K562 (cell line): ENCODE measurements around the gene LRRK1.

ENCODE experiments used
- FOXP1 ChIP-seq: sonication (generic); formaldehyde crosslinking; IDR thresholded peaks from 2 replicates; pipeline ENCODE4 v1.8.0; 2022; ENCODE audit warnings: mild to moderate bottlenecking, missing genetic modification reagents
- NR2C2 ChIP-seq, 2 experiments: fragments of 200-800 bp in 1 of 2; sonication (Bioruptor generic) in 1 of 2; sonication (generic) in 1 of 2; formaldehyde crosslinking in 1 of 2; IDR thresholded peaks; 2 replicates each; pipeline versions ENCODE4 v1.6.1 to v1.8.0; 2016 to 2022; ENCODE audit warnings: mild to moderate bottlenecking in 1 of 2, missing compliant biosample characterization in 1 of 2, missing genetic modification characterization in 1 of 2, missing genetic modification reagents in 1 of 2
- SIRT6 ChIP-seq: IDR thresholded peaks from one replicate; pipeline ENCODE4 v1.6.1; 2012; ENCODE audit warnings: low read depth, mild to moderate bottlenecking, control low read depth, inconsistent platforms, low read length, moderate library complexity
- SMAD4 ChIP-seq: fragments of 250-450 bp; sonication (Bioruptor Pico); conservative IDR thresholded peaks from 2 replicates; pipeline ENCODE4 v1.8.0; 2021; ENCODE audit warnings: inconsistent platforms, mild to moderate bottlenecking, moderate library complexity
- TF ChIP-seq, protein P1 (sequence below): fragments of 450-650 bp; IDR thresholded peaks from 2 replicates; pipeline ENCODE4 v1.6.1; 2018; ENCODE audit not compliant: partially characterized antibody

DNA sequence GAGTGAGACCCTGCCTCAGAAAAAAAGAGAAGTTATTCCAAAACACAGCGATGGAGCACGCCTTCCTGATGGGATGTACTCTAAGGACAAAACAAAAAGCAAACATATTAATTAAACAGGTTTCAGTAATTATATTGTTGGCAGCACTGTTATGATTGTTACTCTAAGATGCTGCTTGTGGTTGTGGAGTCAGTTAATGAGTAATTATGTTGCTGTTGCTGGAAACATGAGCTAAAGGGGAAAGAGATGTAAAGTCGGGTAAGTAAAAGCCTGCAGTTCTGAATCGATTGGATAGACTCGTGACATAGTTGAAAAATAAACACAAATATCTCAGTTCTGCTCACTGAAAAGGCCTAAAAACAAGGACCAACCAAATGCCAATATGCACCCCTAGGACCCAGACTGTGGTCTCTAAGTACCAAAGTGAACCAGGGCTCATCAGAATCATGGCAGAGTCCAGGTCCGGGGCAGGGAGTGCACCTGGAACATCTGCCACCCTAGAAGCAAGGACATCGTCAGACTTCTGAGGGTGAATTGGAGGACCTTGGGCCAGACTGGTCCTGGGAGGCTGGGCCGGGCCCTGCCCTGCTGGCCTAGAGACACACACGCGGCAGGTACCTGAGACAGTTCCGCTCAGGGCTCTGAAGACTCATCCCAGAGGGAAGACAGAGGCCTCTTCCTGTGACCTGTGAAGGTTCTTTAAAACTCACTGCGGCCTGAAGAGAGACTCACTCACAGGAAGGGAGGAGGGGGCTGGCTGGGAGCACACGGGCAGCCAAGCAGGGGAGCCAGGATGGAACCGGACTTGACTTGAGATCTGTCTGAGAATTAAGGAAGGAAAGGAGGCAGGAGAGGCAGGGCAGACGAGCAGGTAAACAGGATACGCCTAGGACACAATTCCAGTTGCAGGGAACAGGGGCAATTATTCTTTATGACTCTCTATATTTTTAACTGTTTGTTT, 140.5 kb downstream of the LRRK1 start:
- TF ChIP-seq SMAD4 (CRISPR knock-in tag) (no peak), NR2C2 (CRISPR knock-in tag; IDR thresholded peaks at IDR 0.05) (no peak), NR2C2 (tag; IDR thresholded peaks at IDR 0.05) (no peak), SIRT6 (no peak), FOXP1 (CRISPR knock-in tag) (no peak)
- TF ChIP-seq, protein P1, sequence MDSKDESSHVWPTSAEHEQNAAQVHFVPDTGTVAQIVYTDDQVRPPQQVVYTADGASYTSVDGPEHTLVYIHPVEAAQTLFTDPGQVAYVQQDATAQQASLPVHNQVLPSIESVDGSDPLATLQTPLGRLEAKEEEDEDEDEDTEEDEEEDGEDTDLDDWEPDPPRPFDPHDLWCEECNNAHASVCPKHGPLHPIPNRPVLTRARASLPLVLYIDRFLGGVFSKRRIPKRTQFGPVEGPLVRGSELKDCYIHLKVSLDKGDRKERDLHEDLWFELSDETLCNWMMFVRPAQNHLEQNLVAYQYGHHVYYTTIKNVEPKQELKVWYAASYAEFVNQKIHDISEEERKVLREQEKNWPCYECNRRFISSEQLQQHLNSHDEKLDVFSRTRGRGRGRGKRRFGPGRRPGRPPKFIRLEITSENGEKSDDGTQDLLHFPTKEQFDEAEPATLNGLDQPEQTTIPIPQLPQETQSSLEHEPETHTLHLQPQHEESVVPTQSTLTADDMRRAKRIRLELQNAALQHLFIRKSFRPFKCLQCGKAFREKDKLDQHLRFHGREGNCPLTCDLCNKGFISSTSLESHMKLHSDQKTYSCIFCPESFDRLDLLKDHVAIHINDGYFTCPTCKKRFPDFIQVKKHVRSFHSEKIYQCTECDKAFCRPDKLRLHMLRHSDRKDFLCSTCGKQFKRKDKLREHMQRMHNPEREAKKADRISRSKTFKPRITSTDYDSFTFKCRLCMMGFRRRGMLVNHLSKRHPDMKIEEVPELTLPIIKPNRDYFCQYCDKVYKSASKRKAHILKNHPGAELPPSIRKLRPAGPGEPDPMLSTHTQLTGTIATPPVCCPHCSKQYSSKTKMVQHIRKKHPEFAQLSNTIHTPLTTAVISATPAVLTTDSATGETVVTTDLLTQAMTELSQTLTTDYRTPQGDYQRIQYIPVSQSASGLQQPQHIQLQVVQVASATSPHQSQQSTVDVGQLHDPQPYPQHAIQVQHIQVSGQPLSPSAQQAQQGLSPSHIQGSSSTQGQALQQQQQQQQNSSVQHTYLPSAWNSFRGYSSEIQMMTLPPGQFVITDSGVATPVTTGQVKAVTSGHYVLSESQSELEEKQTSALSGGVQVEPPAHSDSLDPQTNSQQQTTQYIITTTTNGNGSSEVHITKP: no peak
